HL-60/S4 treated with retinoic acid at 250 ng/mL for 4 days and 3 days (cell line): ENCODE measurements around the gene CBLN3.

ENCODE experiments used
- in situ Hi-C: fragments of 300-500 bp; cut with MboI; formaldehyde crosslinking; loops from 2 replicates; pipeline ENCODE4 v1.7.0; 2022; ENCODE audit warnings: low sequenced_read_pairs

CBLN3 gene

DNA sequence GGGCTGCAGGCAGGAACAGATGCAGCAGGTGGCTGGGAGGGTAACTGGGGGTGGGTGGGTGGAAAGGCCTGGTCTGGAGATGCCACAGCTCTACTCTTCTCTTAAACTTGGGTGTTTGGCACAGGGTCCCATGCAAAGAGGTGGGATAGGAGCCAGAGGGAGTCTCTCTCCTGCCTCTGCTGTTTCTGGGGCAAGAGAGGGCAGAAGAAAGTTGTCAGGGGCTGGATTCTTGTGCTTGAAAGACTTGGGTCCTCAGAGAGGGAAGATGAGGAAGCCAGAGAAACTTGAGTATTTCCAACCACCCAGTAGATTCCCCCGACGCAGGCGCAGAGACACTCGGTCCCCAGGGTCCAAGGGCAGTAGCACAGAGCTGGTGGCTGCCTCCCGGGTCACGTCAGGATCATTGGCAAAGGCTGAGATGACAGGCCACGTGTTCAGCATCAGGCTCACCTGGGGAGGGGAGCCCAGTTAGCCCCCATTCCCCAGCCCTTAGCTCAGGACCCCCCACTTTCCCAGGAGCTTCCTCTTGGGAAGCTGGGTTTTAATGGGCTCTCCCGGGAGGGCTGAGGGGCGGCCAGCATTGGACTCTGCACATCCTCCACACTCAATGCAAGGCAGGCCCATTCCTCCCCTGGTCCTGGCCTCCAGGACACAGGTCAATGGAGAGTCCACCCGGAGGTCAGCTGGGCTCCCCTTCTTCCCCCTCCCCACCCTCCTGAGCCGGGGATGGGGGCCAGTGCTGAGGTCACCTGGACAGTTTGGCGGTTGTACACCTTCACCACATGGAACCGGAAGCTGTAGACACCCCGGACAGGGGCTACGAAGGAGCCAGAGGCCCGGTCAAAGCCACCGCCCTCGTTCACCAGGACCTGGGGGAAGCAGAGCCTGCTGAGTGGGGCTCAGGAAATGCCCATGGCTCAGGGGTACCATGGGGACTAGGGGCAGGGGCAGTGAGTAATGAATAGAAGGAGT is 1.6 kb downstream of the CBLN3 start:
- in situ Hi-C loops, result loop anchor here (25.0 kb wide), 1 partner anchor 191 kb away; the partner anchor contains the start of genes GMPR2, NEDD8 and TINF2

DNA sequence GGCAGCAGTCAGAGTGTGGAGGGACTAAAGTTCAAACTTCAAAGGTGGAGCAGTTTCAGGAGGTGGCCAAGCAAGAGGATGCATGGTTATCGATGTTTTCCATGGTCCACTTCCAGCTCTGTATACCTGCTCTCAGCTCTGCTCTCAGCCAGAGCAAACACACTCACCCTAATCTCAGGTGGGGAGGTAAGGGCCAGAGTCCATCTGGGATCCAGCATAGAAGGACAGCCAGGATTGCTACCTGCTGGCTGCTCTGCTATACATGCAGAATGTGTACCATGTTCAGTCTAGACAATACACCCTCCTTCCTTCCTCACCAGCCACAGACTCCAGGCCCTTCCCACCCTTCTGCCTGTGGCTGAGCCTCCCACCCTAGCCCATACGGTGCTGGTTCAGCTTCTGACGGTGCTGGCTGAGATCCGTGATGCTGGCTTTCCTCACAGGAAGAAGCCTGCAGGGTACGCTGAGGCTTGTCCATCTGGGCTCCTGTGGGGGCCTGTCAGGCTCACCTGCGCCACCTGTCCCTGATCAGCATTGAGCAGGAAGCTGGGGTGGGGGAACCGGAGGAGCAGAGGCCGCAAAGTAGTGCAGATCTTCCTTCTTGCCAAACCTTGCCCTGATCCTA is 2.4 kb downstream of the CBLN3 start:
- in situ Hi-C loops, result loop anchor here (25.0 kb wide), 1 partner anchor 190 kb away; the partner anchor contains the start of genes GMPR2, NEDD8 and TINF2

DNA sequence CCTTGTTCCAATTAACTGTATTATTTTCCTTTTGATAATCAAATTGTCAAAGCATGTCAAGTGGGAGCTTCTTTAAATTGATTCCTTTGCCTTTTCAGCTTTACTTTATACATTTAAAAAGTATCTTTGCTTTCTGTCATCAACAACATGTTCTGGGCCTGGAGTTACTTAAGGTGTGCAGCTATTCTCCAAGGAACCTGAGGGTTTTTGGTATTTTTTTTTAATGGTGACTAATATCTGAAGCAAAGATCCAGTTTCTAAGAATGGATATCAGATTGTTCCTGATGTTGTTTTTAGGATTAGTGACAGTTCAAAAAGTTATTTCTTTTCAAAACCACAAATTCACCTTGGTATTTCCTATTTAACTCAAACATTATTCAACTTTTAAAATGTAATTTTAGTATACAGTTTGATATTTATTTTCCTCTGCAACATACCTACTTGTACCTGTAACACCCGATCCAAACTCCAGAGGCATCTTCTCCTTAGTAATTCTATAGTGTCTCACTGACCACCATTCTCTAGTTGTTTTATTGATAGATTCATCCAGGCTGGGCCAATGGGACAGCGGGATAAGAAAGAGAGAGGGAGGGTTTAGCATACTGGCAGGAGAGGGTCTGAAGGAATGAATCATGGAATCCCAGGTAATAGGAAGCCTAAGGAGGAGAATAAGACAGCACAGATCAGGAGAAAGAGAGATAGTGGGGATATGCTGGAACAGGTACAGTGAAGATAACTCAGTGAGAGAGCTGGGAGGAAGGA is 3.1 kb downstream of the CBLN3 start:
- in situ Hi-C loops, result loop anchor here (25.0 kb wide), 1 partner anchor 189 kb away; the partner anchor contains the start of genes GMPR2, NEDD8 and TINF2

DNA sequence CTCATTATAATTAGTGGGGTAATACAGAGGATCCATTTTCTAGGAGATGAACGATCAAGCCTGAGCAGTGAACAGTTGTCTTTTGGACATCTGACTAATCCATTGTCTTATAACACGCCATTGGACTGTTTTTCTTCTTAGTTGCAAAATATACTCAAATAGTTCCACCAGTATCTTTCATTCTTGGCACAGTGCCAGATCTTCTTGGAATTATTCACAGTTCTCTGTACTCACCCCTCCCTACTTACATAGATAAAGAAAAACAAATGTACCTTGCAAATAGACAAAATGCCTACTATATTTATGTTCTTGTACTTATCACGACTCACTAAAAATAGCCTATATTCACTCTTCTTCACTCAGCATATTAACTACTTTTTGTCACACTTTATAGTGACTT is 3.8 kb downstream of the CBLN3 start:
- in situ Hi-C loops, result loop anchor here (25.0 kb wide), 1 partner anchor 188 kb away; the partner anchor contains the start of genes GMPR2, NEDD8 and TINF2

DNA sequence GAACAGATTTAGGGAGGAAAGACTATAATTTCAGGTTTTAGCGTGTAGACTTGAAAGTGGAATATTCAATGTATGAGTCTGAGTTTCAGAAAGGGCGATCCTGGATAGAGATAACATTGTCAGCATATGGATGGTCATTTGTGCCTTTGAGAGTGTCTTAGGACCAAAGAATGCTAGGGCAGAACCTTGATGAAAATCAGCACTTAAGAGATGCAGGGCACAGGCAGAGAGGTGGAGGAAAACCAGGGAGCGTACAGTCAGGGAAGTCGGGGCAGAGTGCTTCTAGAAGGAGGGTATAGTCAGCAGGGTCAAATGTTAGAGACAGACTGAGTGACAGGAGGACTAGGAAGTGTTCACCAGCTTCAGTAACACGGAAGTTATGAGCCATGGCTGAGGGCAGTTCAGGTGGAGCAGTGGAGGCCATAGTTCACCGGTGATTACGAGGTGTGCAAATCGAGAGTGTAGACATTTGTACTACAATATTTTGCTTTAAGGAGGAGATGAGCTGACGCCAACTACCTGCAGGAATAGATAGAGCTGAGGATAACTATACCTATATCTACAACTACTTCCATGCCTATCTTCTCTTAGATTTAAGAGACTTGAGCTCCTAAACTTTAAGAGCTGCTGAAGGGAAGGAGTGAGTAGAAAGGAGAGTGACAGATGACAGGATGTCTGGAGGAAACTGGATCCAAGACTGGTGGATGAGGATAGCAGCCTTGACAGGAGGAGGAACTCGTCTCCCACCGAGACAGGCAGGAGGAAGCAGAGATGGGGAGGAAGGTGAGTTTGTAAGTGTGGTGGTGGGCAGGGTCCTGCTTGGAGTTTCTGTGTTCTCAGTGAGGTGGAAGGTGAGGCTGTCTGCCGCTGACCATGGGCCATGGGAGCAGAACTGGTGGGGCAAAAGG is 6.5 kb downstream of the CBLN3 start:
- in situ Hi-C loops, result no loop called here

DNA sequence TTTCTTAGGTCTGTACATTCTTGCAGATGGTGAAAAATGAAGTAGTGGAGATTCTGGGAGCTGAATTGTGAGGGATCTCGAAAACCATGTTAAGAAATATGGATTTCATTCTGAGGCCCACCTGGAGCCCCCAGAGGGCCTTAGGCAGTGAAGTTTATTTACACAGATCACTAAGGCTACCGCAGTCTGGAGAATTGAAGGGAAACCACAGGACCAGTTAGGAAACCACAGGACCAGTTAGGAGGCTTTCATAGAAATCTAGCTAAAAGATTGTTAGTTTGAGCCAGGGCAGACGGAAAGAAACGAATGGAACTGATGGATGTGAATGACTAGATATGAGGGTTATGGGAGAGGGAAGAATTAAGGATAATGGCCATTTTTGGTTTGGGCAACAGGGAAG is 7.2 kb downstream of the CBLN3 start:
- in situ Hi-C loops, result no loop called here

DNA sequence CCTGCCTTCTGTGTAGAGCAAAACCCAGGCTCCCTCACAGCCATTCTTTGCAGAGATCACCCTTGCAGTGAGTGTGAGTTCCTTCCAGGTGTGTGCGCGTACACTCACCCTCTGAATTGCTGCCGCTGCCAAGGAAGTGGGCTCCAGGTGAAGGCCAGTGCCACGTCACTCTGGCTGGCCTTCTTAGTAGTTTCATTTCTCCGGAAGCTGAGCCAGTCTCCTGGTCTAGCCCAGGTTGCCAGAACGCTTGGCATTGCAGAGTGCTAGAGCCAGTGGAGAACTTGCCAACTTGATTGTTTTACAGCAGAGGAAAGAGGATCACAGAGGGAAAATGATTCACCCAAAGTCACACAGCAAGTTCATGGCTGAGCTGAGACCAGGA is 11.0 kb downstream of the CBLN3 start:
- in situ Hi-C loops, result no loop called here

DNA sequence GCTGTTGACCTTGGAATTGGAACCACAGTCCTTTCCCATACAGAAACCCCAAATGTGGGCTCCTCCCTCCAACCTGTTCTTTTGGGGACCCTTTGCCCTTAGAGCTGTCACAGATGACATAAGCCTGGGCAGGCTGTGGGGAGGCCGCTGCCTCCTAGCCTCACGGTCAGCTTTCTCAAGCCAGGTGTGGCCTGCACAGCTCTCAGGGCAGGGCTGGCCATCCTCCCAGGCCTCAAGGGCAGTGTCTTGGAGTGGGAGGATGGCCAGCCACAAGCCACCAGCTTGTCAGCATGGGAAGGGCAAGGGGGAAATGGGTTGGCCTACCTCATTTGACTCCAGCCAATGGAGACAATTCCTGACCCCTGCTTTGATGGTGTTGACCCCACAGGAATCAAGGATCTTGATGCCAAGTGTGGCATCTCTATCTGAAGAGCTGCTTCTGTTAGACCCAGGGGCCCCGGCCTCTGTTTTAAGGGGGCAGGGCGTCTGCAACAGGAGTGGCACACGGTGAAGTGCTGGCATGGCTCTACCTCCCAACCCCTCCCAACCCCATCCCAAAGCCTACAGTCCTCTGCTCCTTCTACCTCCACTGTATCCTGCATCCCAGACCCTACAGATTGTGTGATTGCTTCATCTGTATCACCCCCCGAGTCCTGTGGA is 11.5 kb downstream of the CBLN3 start:
- in situ Hi-C loops, result no loop called here

DNA sequence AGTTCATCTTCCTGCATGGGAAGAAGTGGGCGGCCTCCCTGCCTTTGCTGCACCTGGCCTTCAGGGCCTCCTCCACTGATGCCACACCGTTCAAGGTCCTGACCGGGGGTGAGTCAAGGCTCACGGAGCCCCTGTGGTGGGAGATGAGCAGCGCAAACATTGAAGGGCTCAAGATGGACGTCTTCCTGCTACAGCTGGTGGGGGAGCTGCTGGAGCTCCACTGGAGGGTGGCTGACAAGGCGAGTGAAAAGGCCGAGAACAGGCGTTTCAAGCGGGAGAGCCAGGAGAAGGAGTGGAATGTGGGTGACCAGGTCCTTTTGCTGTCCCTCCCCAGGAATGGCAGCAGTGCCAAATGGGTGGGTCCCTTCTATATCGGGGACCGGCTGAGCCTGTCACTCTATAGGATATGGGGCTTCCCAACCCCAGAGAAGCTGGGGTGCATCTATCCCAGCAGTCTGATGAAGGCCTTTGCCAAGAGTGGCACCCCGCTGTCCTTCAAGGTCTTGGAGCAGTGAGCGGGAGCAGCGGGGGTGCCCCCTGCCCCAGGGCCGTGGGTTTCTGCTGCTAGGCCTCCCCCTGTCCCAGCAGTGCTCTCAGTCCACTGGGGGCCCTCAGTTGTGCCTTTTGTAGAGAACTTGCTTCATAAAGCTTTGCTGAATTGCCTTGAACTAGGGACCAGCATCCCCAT is 12.4 kb downstream of the CBLN3 start:
- in situ Hi-C loops, result no loop called here

DNA sequence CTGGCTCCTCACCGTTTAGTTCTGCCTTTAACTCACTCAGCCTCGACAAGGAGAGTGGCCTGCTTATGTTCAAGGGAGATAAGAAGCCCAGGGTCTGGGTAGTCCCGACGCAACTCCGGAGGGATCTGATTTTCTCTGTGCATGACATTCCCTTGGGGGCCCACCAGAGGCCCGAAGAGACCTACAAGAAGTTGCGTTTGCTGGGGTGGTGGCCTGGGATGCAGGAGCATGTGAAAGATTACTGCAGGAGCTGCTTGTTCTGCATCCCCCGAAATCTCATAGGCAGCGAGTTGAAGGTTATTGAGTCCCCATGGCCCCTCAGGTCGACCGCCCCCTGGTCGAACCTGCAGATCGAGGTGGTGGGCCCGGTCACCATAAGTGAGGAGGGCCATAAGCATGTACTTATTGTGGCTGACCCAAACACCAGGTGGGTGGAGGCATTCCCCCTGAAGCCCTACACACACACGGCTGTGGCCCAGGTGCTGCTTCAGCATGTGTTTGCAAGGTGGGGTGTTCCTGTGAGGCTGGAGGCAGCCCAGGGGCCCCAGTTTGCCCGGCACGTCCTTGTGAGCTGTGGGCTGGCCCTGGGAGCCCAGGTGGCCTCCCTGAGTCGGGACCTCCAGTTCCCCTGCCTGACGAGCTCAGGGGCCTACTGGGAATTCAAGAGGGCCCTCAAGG is 13.1 kb downstream of the CBLN3 start:
- in situ Hi-C loops, result no loop called here

DNA sequence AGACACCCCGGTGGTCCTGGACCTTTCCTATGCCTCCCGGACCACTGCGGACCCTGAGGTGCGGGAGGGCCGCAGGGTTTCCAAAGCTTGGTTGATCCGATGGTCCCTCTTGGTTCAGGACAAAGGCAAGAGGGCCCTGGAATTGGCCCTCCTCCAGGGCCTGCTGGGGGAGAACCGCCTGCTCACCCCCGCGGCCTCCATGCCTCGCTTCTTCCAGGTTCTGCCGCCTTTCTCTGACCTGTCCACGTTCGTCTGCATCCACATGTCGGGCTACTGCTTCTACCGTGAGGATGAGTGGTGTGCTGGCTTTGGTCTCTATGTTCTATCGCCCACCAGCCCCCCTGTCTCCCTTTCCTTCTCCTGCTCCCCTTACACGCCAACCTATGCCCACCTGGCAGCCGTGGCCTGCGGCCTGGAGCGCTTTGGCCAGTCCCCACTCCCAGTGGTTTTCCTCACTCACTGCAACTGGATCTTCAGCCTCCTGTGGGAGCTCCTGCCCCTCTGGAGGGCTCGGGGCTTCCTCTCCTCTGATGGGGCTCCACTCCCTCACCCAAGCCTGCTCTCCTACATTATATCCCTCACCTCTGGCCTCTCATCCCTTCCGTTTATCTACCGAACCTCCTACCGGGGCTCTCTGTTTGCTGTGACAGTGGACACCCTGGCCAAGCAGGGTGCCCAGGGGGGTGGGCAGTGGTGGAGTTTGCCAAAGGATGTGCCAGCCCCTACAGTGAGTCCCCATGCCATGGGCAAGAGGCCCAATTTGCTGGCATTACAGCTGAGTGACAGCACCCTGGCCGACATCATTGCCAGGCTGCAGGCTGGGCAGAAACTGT is 13.8 kb downstream of the CBLN3 start:
- in situ Hi-C loops, result no loop called here

DNA sequence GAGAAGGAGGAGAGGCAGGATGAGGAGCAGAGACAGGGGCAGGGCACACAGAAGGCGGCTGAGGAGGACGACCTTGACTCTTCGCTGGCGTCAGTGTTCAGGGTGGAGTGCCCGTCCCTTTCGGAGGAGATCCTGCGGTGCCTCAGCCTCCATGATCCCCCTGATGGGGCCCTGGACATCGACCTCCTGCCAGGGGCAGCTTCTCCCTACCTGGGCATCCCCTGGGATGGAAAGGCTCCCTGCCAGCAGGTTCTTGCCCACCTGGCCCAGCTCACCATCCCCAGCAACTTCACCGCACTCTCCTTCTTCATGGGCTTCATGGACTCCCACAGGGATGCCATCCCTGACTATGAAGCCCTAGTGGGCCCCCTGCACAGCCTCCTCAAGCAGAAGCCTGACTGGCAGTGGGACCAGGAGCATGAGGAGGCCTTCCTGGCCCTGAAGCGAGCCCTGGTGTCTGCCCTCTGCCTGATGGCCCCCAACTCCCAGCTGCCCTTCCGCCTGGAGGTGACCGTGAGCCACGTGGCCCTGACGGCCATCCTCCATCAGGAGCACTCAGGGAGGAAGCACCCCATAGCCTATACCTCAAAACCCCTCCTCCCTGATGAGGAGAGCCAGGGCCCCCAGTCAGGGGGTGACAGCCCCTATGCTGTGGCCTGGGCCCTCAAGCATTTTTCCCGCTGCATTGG is 14.6 kb downstream of the CBLN3 start:
- in situ Hi-C loops, result no loop called here

DNA sequence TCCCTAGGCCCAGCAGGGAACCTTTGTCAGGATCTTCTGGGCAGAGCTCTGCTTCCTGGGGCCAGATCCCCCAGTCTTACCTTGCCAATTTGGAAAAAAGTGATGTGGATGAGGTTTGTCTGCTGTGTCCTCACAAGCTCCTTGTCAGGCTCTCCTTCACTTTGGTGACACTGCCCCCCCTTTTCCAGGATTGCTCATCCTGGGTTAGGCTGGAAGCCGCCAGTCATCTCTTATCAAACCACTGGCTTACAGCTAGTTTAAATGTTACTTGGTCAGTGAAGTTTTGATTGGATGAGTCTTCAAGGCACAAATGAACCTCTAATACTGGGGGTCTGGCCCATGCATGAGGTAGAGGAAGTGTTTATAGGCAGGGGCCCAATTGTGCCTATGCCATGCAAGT is 15.4 kb downstream of the CBLN3 start:
- in situ Hi-C loops, result no loop called here

DNA sequence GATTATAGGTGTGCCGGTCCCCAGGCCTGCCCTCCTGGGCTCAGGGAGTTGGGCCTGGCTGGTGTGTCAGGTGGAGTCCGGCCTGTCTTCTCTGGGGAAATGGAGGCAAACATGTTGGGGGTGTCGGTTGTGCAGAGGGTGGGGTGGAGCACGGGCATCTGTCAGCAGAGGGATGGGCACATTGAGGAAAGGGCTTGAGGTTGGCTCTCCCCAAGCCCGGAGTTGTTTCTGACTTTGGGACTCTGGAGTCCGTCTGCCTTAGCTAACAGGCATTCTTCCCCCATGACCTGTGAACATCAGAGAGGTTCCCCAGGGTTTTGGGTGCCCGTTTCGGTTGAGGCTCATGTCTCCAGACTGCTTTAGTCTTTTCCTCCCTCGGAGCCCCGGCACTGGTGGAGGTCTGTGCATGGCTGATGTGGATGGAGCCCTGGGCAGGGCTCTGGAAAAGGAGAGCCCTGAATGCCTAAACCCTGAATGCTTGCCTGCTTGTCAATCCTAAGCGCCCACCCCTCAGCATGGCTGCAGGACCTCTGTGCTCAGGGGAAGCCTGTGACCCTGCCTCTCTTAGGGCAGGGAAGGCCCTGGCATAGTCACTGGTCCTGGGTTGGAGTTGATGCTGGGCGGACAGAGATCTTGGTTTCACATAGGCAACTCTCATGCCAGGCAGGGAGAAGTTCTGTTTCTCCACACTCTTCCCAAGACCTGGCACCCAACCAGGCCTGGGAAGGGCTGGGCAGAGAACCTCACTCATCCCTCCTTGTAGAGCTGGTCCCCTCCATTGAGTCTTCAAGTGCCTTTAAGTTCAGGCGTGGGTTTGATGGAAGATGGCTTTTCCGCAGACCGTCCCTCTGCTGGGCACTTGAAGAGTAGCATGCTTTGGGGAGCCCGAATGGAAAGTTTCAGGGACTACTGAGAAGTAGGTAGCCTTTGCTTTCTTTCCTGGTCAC is 17.8 kb downstream of the CBLN3 start:
- in situ Hi-C loops, result no loop called here

DNA sequence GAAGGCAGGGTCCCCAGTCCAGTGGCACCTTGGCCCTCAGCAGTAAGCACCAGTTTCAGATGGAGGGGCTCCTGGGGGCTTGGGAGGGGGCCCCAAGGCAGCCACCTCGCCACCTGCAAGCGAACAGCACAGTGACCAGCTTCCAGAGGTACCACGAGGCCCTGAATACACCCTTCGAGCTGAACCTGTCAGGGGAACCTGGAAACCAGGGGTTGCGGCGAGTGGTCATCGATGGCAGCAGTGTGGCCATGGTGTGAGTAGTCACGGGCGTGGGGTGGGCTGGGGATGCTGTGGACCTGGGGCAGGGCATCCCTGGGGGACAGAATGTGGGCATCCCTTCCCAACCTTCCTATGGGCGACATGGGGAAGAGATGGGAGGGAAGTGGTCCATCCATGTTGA is 19.5 kb downstream of the CBLN3 start:
- in situ Hi-C loops, result no loop called here

DNA sequence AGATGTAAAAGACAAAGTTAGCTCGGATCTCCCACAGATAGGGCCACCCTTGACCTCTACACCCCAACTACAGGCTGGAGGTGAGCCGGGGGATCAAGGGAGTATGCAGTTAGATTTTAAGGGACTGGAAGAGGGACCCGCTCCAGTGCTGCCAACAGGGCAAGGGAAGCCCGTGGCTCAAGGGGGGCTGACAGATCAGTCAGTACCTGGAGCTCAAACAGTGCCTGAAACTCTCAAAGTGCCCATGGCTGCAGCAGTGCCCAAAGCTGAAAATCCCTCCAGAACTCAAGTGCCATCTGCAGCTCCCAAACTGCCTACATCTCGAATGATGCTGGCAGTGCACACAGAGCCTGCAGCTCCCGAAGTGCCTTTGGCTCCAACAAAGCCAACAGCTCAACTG is 20.3 kb downstream of the CBLN3 start:
- in situ Hi-C loops, result no loop called here
